Measurements from ENCODE around the gene EPN3.

DNA sequence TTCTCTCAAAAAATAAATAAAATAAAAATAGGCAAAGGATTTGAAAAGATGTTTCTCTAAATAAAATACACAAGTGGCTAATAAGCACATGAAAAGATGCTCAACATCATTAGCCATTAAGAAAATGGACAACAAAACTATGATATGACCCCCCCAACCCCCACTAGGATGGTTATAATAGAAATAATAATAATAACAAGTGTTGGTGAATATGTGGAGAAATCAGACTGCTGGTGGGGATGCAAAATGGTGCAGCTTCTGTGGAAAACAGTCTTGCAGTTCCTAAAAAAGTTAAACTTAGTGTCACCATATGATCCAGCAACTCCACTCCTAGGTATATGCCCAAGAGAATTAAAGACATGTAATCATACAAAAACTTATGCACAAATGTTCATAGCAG lies 33.3 kb upstream of the EPN3 start:
- TF ChIP-seq, protein P1, sequence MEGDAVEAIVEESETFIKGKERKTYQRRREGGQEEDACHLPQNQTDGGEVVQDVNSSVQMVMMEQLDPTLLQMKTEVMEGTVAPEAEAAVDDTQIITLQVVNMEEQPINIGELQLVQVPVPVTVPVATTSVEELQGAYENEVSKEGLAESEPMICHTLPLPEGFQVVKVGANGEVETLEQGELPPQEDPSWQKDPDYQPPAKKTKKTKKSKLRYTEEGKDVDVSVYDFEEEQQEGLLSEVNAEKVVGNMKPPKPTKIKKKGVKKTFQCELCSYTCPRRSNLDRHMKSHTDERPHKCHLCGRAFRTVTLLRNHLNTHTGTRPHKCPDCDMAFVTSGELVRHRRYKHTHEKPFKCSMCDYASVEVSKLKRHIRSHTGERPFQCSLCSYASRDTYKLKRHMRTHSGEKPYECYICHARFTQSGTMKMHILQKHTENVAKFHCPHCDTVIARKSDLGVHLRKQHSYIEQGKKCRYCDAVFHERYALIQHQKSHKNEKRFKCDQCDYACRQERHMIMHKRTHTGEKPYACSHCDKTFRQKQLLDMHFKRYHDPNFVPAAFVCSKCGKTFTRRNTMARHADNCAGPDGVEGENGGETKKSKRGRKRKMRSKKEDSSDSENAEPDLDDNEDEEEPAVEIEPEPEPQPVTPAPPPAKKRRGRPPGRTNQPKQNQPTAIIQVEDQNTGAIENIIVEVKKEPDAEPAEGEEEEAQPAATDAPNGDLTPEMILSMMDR (IDR thresholded peaks at IDR 0.05): no peak
- no peak for TF ChIP-seq POLR2A (IDR thresholded peaks at IDR 0.05)

All from uterus (tissue), 2 donors.